Loucy (cell line): ENCODE results near the gene CHRM1.

Experiments used
- H2AFZ ChIP-seq: fragments of 200-600 bp; sonication (generic); 2 replicates; pipeline ENCODE4 v1.6.0; 2016; ENCODE audit warnings: antibody characterized with exemption, mild to moderate bottlenecking, low read length, moderate library complexity
- H3F3A ChIP-seq: fragments of 200-600 bp; 2 replicates; pipeline ENCODE4 v1.6.0; 2016; ENCODE audit warnings: antibody characterized with exemption, low read depth, mild to moderate bottlenecking
- H3K27me3 ChIP-seq: fragments of 200-600 bp; sonication (generic); 2 replicates; pipeline ENCODE4 v1.6.1; 2014; ENCODE audit warnings: low read length, mild to moderate bottlenecking; ENCODE audit not compliant: insufficient read depth, poor library complexity, severe bottlenecking
- H3K36me3 ChIP-seq: fragments of 200-600 bp; sonication (generic); 2 replicates; pipeline ENCODE4 v1.6.1; 2016; ENCODE audit warnings: low read length; ENCODE audit not compliant: insufficient read depth
- H3K4me1 ChIP-seq: fragments of 200-600 bp; sonication (generic); 2 replicates; pipeline ENCODE4 v1.5.1; 2014; ENCODE audit warnings: low read length, mild to moderate bottlenecking; ENCODE audit not compliant: insufficient read depth, poor library complexity, severe bottlenecking
- H3K4me2 ChIP-seq: fragments of 200-600 bp; sonication (generic); 2 replicates; pipeline ENCODE4 v1.6.0; 2014; ENCODE audit warnings: antibody characterized with exemption, low read length, low read depth, mild to moderate bottlenecking; ENCODE audit not compliant: poor library complexity, severe bottlenecking
- H3K4me3 ChIP-seq: fragments of 200-600 bp; sonication (generic); 2 replicates; pipeline ENCODE4 v1.5.1; 2014; ENCODE audit warnings: low read length, mild to moderate bottlenecking, mixed read lengths; ENCODE audit not compliant: poor library complexity, severe bottlenecking
- H3K79me2 ChIP-seq: fragments of 200-600 bp; sonication (generic); 2 replicates; pipeline ENCODE4 v1.6.1; 2014; ENCODE audit warnings: low read length; ENCODE audit not compliant: insufficient read depth
- H3K9ac ChIP-seq: fragments of 200-600 bp; sonication (generic); 2 replicates; pipeline ENCODE4 v1.6.0; 2014; ENCODE audit warnings: mild to moderate bottlenecking, low read depth, low read length, moderate library complexity; ENCODE audit not compliant: poor library complexity, severe bottlenecking
- H3K9me2 ChIP-seq: fragments of 200-600 bp; sonication (generic); replicated peaks from 2 replicates; pipeline ENCODE4 v1.6.1; 2016; ENCODE audit warnings: low read depth, low read length, mixed read lengths
- H3K9me3 ChIP-seq: fragments of 200-600 bp; sonication (generic); 2 replicates; pipeline ENCODE4 v1.6.1; 2014; ENCODE audit warnings: mild to moderate bottlenecking, antibody characterized with exemption, low read length, low read depth; ENCODE audit not compliant: insufficient read depth
- H4K20me1 ChIP-seq: fragments of 200-600 bp; sonication (generic); 2 replicates; pipeline ENCODE4 v1.6.0; 2014; ENCODE audit warnings: antibody characterized with exemption, low read length, mild to moderate bottlenecking; ENCODE audit not compliant: insufficient read depth, poor library complexity, severe bottlenecking
- CTCF ChIP-seq: fragments of 200-600 bp; sonication (generic); conservative IDR thresholded peaks from 2 replicates; pipeline ENCODE4 v1.5.1; 2014; ENCODE audit warnings: mild to moderate bottlenecking, antibody characterized with exemption, low read length
- EZH2phosphoT487 ChIP-seq: fragments of 200-600 bp; IDR thresholded peaks from 2 replicates; pipeline ENCODE4 v1.6.1; 2018; ENCODE audit warnings: antibody characterized with exemption, mild to moderate bottlenecking, moderate library complexity, borderline replicate concordance

CHRM1 gene

GRCh38 chr11:62912268-62912667, 8.9 kb downstream of the CHRM1 start:
- Histone ChIP-seq H3K9me2 (no peaks in the 10 kb centered on the region), H2AFZ (no peak overlapping the region), H3K27me3 (no peaks in the 10 kb centered on the region), H3K9ac (no peak overlapping the region), H4K20me1 (no peaks in the 10 kb centered on the region), H3K79me2 (no peaks in the 10 kb centered on the region), H3K4me3 (no peak overlapping the region), H3K4me2 (no peak overlapping the region), H3F3A (no peaks in the 10 kb centered on the region), H3K36me3 (no peaks in the 10 kb centered on the region), H3K4me1 (peaks cover 7% of the 10 kb centered on the region), H3K9me3 (no peaks in the 10 kb centered on the region)
- no peak for TF ChIP-seq EZH2phosphoT487
- TF ChIP-seq CTCF: no peak

GRCh38 chr11:62911137-62912130, 9.7 kb downstream of the CHRM1 start:
- no peaks in the 10 kb centered on the region for H3F3A ChIP-seq
- H3K9me2 ChIP-seq: no peaks in the 10 kb centered on the region
- TF ChIP-seq EZH2phosphoT487 (no peak), CTCF (no peak)
- no peaks in the 10 kb centered on the region for H3K36me3 ChIP-seq
- no peak overlapping the region for H3K4me2 ChIP-seq
- no peak overlapping the region for H2AFZ ChIP-seq
- H3K9me3 ChIP-seq: no peaks in the 10 kb centered on the region
- no peaks in the 10 kb centered on the region for H3K27me3 ChIP-seq
- H3K79me2 ChIP-seq: no peaks in the 10 kb centered on the region
- H3K4me1 ChIP-seq: peaks cover 7% of the 10 kb centered on the region
- no peak overlapping the region for H3K4me3 ChIP-seq
- H4K20me1 ChIP-seq: no peaks in the 10 kb centered on the region
- no peak overlapping the region for H3K9ac ChIP-seq

- Histone ChIP-seq H3F3A (no peaks in the 10 kb centered on the region), H4K20me1 (no peaks in the 10 kb centered on the region), H3K9me2 (no peaks in the 10 kb centered on the region), H3K4me1 (peaks cover 13% of the 10 kb centered on the region), H3K9me3 (no peaks in the 10 kb centered on the region), H3K36me3 (no peaks in the 10 kb centered on the region), H3K27me3 (no peaks in the 10 kb centered on the region), H3K4me2 (no peak overlapping the region), H3K4me3 (no peak overlapping the region), H2AFZ (no peak overlapping the region), H3K79me2 (no peaks in the 10 kb centered on the region), H3K9ac (no peak overlapping the region)
- TF ChIP-seq EZH2phosphoT487 (no peak), CTCF (no peak)
These were observed 10.9 kb downstream of the CHRM1 start for GRCh38 chr11:62910141-62910882.
